Stimulated activated CD8-positive, alpha-beta memory T cell treated with anti-CD3 and anti-CD28 coated beads, Interleukin-12 subunit alpha, Interleukin-12 subunit beta, amount 100 ng/mL, for 24 hours (primary cell): Measurements from ENCODE around the gene ARHGAP26.

Experiments used
- DNase-seq: peaks from one replicate; pipeline ENCODE4 v3.0.0-alpha.2; 2020; ENCODE audit errors: extremely low read depth

Gene ARHGAP26

GRCh38 chr5:143268388-143268787 lies 498.2 kb downstream of the ARHGAP26 start:
- no peak for DNase-seq

DNA sequence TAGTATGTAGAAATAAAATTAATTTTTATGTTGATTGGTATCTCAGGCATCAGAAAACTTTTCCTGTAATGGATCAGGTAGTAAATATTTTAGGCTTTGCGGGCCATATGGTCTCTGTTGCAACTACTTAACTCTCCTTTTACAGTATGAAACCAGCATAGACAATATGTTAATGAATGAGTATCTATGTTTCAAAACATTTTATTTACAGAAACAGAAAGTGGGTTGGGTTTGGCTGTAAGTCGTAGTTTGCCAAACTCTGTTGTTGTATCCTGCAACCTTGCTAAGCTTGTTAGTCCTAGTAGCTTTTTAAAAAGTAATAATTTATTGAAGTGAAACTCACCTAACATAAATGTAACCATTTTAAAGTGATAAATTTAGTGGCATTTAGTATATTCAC lies 501.3 kb downstream of the ARHGAP26 start:
- DNase-seq: no peak

- DNase-seq: no peak
Measured at GRCh38 chr5:143274952-143275351, 504.8 kb downstream of the ARHGAP26 start.

DNA sequence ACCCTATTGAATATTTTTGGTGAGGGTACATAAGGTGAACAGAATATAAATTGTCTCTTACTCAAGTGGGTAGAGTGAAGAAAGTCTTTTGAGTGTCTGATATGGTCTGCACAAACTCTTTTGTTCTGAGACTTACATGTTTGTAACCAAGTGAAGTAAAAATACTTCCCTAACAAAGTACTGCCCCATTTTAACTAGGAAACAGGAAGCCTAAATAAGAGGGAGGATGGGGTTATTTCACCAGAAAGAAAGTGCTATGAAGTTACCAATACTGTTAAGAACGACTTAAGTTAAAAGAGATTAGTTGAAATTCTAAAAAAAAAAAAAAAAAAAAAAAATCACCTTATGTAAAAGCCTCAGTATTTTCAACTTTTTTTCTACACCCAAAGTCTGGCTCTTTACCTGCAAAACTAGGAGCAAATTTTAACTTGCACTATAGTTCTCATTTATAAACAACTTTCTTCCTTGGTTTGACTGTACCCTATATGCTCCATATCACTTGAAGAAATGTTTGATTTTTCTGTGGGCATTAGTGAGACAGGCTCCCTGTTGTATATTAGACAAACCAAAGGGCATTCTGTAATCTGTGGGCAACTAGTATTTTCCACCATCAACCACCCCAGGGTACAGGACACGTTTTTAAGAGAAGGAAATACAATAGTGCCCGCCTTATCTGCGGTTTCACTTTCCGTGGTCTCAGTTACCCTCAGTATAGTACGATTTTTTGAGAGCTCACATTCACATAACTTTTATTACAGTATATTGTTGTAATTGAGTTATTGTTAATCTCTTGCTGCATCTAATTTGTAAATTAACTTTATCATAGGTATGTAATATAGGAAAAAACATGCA lies 505.6 kb downstream of the ARHGAP26 start:
- DNase-seq: no peak

DNA sequence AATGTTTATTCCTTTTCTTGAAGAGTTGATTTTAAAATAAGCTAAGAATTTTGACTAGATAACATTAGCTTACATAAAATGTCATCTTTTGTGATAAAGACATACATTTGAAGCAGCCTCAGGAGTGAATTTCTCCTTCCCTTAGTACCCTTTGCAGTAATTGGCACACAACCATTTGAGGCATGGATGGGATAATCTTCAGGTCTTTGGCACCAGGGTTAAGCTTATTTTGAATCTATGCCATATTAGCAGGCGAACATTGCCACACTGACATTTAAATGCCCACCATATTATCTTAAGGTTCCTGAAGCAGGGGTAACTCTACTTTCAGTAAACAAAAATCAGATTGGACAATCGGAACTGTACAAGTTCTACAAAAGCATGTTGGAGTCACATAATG lies 507.4 kb downstream of the ARHGAP26 start:
- DNase-seq: no peak
